Measurements from ENCODE around the gene ACTR3.

ACTR3 gene

GRCh38 chr2:114001937-114002336 is 112.0 kb downstream of the ACTR3 start:
- no peak for DNase-seq (ENCODE audit: low spot score)

GRCh38 chr2:114005110-114005783 is 115.4 kb downstream of the ACTR3 start:
- no peak for DNase-seq (ENCODE audit: low spot score)

GRCh38 chr2:114006460-114006859 is 116.6 kb downstream of the ACTR3 start:
- DNase-seq (ENCODE audit: low spot score) = no peak

- no peak for DNase-seq (ENCODE audit: low spot score)
Observed at GRCh38 chr2:114007436-114007835, 117.5 kb downstream of the ACTR3 start.

GRCh38 chr2:114008720-114009119 is 118.8 kb downstream of the ACTR3 start:
- no peak for DNase-seq (ENCODE audit: low spot score)

GRCh38 chr2:114009205-114009944 is 119.5 kb downstream of the ACTR3 start:
- no peak for DNase-seq (ENCODE audit: low spot score)

- no peak for DNase-seq (ENCODE audit: low spot score)
Observed at GRCh38 chr2:114010001-114010400, 120.1 kb downstream of the ACTR3 start.

- DNase-seq (ENCODE audit: low spot score) = no peak
Observed at GRCh38 chr2:114011713-114012112, 121.8 kb downstream of the ACTR3 start.
